ENCODE measurements around the gene FBXW7. TPM values are rescaled to one million over a fixed set of nuclear protein-coding genes. Genes with fewer than 3 reads are reported as not detected.

FBXW7 gene
- total RNA-seq, 2 experiments from 2014 or later: 26.7 to 29.2 TPM

- Mint-ChIP-seq H3K9me3 (no peaks in the 10 kb centered on the region), H3K27ac (no peak overlapping the region), H3K4me1 (ENCODE audit: low read depth) (peaks cover 27% of the 10 kb centered on the region), H3K36me3 (ENCODE audit: low read depth) (peaks cover 5% of the 10 kb centered on the region), H3K4me3 (no peak overlapping the region), H3K27me3 (ENCODE audit: low read depth) (no peaks in the 10 kb centered on the region)
- DNase-seq: peak; percentile 10
- intact Hi-C loops (cut with micrococcal nuclease): no loop called here
- CTCF ChIA-PET: interaction anchor here (1.0 to 1.2 kb wide), 4 partner anchors 18 to 204 kb away, joined by 3 to 4 read pairs (median 3); no protein-coding TSS in a partner anchor
Observed at GRCh38 chr4:152436384-152436783, 99.5 kb downstream of the FBXW7 start.

GRCh38 chr4:152434011-152434410 lies 101.9 kb downstream of the FBXW7 start:
- H3K27ac Mint-ChIP-seq: no peak overlapping the region
- intact Hi-C loops (cut with micrococcal nuclease): no loop called here
- CTCF ChIA-PET: no interaction called here
- DNase-seq: no peak
- H3K4me1 Mint-ChIP-seq (ENCODE audit: low read depth): peaks cover 37% of the 10 kb centered on the region
- no peaks in the 10 kb centered on the region for H3K27me3 Mint-ChIP-seq (ENCODE audit: low read depth)
- H3K4me3 Mint-ChIP-seq: no peak overlapping the region
- no peaks in the 10 kb centered on the region for H3K9me3 Mint-ChIP-seq
- peaks cover 7% of the 10 kb centered on the region for H3K36me3 Mint-ChIP-seq (ENCODE audit: low read depth)

- CTCF ChIA-PET: interaction anchor here (0.9 kb wide), 1 partner anchor 23 kb away, joined by 4 read pairs; no protein-coding TSS in a partner anchor
- H3K4me1 Mint-ChIP-seq (ENCODE audit: low read depth): peaks cover 37% of the 10 kb centered on the region
- peaks cover 5% of the 10 kb centered on the region for H3K36me3 Mint-ChIP-seq (ENCODE audit: low read depth)
- H3K27ac Mint-ChIP-seq: no peak overlapping the region
- H3K9me3 Mint-ChIP-seq: no peaks in the 10 kb centered on the region
- intact Hi-C loops (cut with micrococcal nuclease): no loop called here
- DNase-seq: no peak
- H3K4me3 Mint-ChIP-seq: no peak overlapping the region
- H3K27me3 Mint-ChIP-seq (ENCODE audit: low read depth): no peaks in the 10 kb centered on the region
Observed at GRCh38 chr4:152431784-152432183, 104.1 kb downstream of the FBXW7 start.

GRCh38 chr4:152431291-152431690 lies 104.6 kb downstream of the FBXW7 start:
- CTCF ChIA-PET: interaction anchor here (0.9 kb wide), 1 partner anchor 23 kb away, joined by 4 read pairs; no protein-coding TSS in a partner anchor
- Mint-ChIP-seq H3K27ac (no peak overlapping the region), H3K4me3 (no peak overlapping the region), H3K27me3 (ENCODE audit: low read depth) (no peaks in the 10 kb centered on the region), H3K9me3 (no peaks in the 10 kb centered on the region), H3K36me3 (ENCODE audit: low read depth) (peaks cover 4% of the 10 kb centered on the region), H3K4me1 (ENCODE audit: low read depth) (peaks cover 32% of the 10 kb centered on the region)
- intact Hi-C loops (cut with micrococcal nuclease): no loop called here
- no peak for DNase-seq

- Mint-ChIP-seq H3K4me3 (no peak overlapping the region), H3K4me1 (ENCODE audit: low read depth) (peaks cover 26% of the 10 kb centered on the region), H3K9me3 (no peaks in the 10 kb centered on the region), H3K27ac (no peak overlapping the region), H3K36me3 (ENCODE audit: low read depth) (peaks cover 6% of the 10 kb centered on the region), H3K27me3 (ENCODE audit: low read depth) (no peaks in the 10 kb centered on the region)
- intact Hi-C loops (cut with micrococcal nuclease): no loop called here
- no peak for DNase-seq
- CTCF ChIA-PET: no interaction called here
Observed at GRCh38 chr4:152430507-152430906, 105.4 kb downstream of the FBXW7 start.

GRCh38 chr4:152427981-152428380 lies 107.9 kb downstream of the FBXW7 start:
- Mint-ChIP-seq H3K36me3 (ENCODE audit: low read depth) (peaks cover 6% of the 10 kb centered on the region), H3K27me3 (ENCODE audit: low read depth) (no peaks in the 10 kb centered on the region), H3K4me1 (ENCODE audit: low read depth) (peaks cover 22% of the 10 kb centered on the region), H3K27ac (no peak overlapping the region), H3K4me3 (no peak overlapping the region), H3K9me3 (no peaks in the 10 kb centered on the region)
- DNase-seq: no peak
- intact Hi-C loops (cut with micrococcal nuclease): no loop called here
- CTCF ChIA-PET: no interaction called here

GRCh38 chr4:152424977-152425376 lies 110.9 kb downstream of the FBXW7 start:
- H3K4me1 Mint-ChIP-seq (ENCODE audit: low read depth): peaks cover 24% of the 10 kb centered on the region
- no peaks in the 10 kb centered on the region for H3K9me3 Mint-ChIP-seq
- H3K4me3 Mint-ChIP-seq: no peak overlapping the region
- no peak overlapping the region for H3K27ac Mint-ChIP-seq
- no peak for DNase-seq
- peaks cover 6% of the 10 kb centered on the region for H3K36me3 Mint-ChIP-seq (ENCODE audit: low read depth)
- H3K27me3 Mint-ChIP-seq (ENCODE audit: low read depth): no peaks in the 10 kb centered on the region
- intact Hi-C loops (cut with micrococcal nuclease): no loop called here
- CTCF ChIA-PET: no interaction called here

GRCh38 chr4:152424396-152424795 lies 111.5 kb downstream of the FBXW7 start:
- intact Hi-C loops (cut with micrococcal nuclease): no loop called here
- Mint-ChIP-seq H3K36me3 (ENCODE audit: low read depth) (peaks cover 6% of the 10 kb centered on the region), H3K4me1 (ENCODE audit: low read depth) (peaks cover 24% of the 10 kb centered on the region), H3K9me3 (no peaks in the 10 kb centered on the region), H3K4me3 (no peak overlapping the region), H3K27me3 (ENCODE audit: low read depth) (no peaks in the 10 kb centered on the region), H3K27ac (no peak overlapping the region)
- no peak for DNase-seq
- CTCF ChIA-PET: interaction anchor here (1.8 kb wide), 1 partner anchor 16 kb away, joined by 4 read pairs; no protein-coding TSS in a partner anchor

GRCh38 chr4:152422817-152423320 lies 113.0 kb downstream of the FBXW7 start:
- H3K27me3 Mint-ChIP-seq (ENCODE audit: low read depth): no peaks in the 10 kb centered on the region
- intact Hi-C loops (cut with micrococcal nuclease): no loop called here
- H3K36me3 Mint-ChIP-seq (ENCODE audit: low read depth): peaks cover 3% of the 10 kb centered on the region
- no peaks in the 10 kb centered on the region for H3K9me3 Mint-ChIP-seq
- no peak overlapping the region for H3K27ac Mint-ChIP-seq
- no peak overlapping the region for H3K4me3 Mint-ChIP-seq
- H3K4me1 Mint-ChIP-seq (ENCODE audit: low read depth): peaks cover 28% of the 10 kb centered on the region
- CTCF ChIA-PET: interaction anchor here (0.7 to 1.8 kb wide), 2 partner anchors 15 to 1513 kb away, joined by 4 read pairs; no protein-coding TSS in a partner anchor
- no peak for DNase-seq

GRCh38 chr4:152421576-152421975 lies 114.3 kb downstream of the FBXW7 start:
- peaks cover 3% of the 10 kb centered on the region for H3K36me3 Mint-ChIP-seq (ENCODE audit: low read depth)
- peaks cover 31% of the 10 kb centered on the region for H3K4me1 Mint-ChIP-seq (ENCODE audit: low read depth)
- CTCF ChIA-PET: interaction anchor here (1.8 kb wide), 1 partner anchor 13 kb away, joined by 8 read pairs; no protein-coding TSS in a partner anchor
- no peak overlapping the region for H3K4me3 Mint-ChIP-seq
- H3K9me3 Mint-ChIP-seq: no peaks in the 10 kb centered on the region
- H3K27ac Mint-ChIP-seq: no peak overlapping the region
- intact Hi-C loops (cut with micrococcal nuclease): no loop called here
- H3K27me3 Mint-ChIP-seq (ENCODE audit: low read depth): no peaks in the 10 kb centered on the region
- no peak for DNase-seq

- no peaks in the 10 kb centered on the region for H3K36me3 Mint-ChIP-seq (ENCODE audit: low read depth)
- H3K27me3 Mint-ChIP-seq (ENCODE audit: low read depth): no peaks in the 10 kb centered on the region
- no peaks in the 10 kb centered on the region for H3K9me3 Mint-ChIP-seq
- no peak overlapping the region for H3K4me3 Mint-ChIP-seq
- CTCF ChIA-PET: interaction anchor here (1.8 kb wide), 1 partner anchor 11 kb away, joined by 8 read pairs; no protein-coding TSS in a partner anchor
- peaks cover 32% of the 10 kb centered on the region for H3K4me1 Mint-ChIP-seq (ENCODE audit: low read depth)
- intact Hi-C loops (cut with micrococcal nuclease): no loop called here
- H3K27ac Mint-ChIP-seq: no peak overlapping the region
- DNase-seq: no peak
Observed at GRCh38 chr4:152419809-152420208, 116.1 kb downstream of the FBXW7 start.

- intact Hi-C loops (cut with micrococcal nuclease): no loop called here
- Mint-ChIP-seq H3K27ac (no peak overlapping the region), H3K36me3 (ENCODE audit: low read depth) (no peaks in the 10 kb centered on the region), H3K4me1 (ENCODE audit: low read depth) (peaks cover 32% of the 10 kb centered on the region), H3K4me3 (no peak overlapping the region), H3K9me3 (no peaks in the 10 kb centered on the region), H3K27me3 (ENCODE audit: low read depth) (no peaks in the 10 kb centered on the region)
- DNase-seq: no peak
- CTCF ChIA-PET: interaction anchor here (0.6 to 1.5 kb wide), 2 partner anchors 10 to 178 kb away, joined by 3 to 7 read pairs; no protein-coding TSS in a partner anchor
Observed at GRCh38 chr4:152417673-152418072, 118.2 kb downstream of the FBXW7 start.

- Mint-ChIP-seq H3K4me1 (ENCODE audit: low read depth) (peaks cover 32% of the 10 kb centered on the region), H3K4me3 (no peak overlapping the region), H3K27ac (no peak overlapping the region), H3K27me3 (ENCODE audit: low read depth) (no peaks in the 10 kb centered on the region), H3K36me3 (ENCODE audit: low read depth) (peaks cover 5% of the 10 kb centered on the region), H3K9me3 (no peaks in the 10 kb centered on the region)
- CTCF ChIA-PET: interaction anchor here (1.2 kb wide), 1 partner anchor 19 kb away, joined by 4 read pairs; no protein-coding TSS in a partner anchor
- DNase-seq: no peak
- intact Hi-C loops (cut with micrococcal nuclease): no loop called here
Observed at GRCh38 chr4:152415980-152416379, 119.9 kb downstream of the FBXW7 start.

All from activated naive CD4-positive, alpha-beta T cell treated with anti-CD3 and anti-CD28 coated beads for 36 hours (primary cell).